SK-N-MC (cell line): ENCODE results near the gene RAB6D.
"Not testable (repeated sequence)": the region's sequence is repeated elsewhere in the genome, so short reads cannot be mapped to it uniquely, and the experiment has no call there.

Experiments used
- FOXP2 ChIP-seq: optimal IDR thresholded peaks from 2 replicates; pipeline ENCODE3; 2011; ENCODE audit warnings: mild to moderate bottlenecking, moderate library complexity; ENCODE audit not compliant: insufficient read depth; ENCODE audit errors: extremely low read length, control extremely low read depth
- POLR2AphosphoS5 ChIP-seq: IDR thresholded peaks from 2 replicates; pipeline ENCODE4 v1.6.1; 2012; ENCODE audit warnings: mild to moderate bottlenecking, low read depth, low read length, borderline replicate concordance

GRCh38 chr2:131391471-131391870 lies 27.5 kb upstream of the RAB6D start:
- not testable (repeated sequence) for TF ChIP-seq FOXP2, POLR2AphosphoS5
